DMS 273 (cell line): ENCODE data around the gene DDX11.
"Not testable (repeated sequence)": the region's sequence is repeated elsewhere in the genome, so short reads cannot be mapped to it uniquely, and the experiment has no call there.

Experiments used
- DNase-seq: peaks from one replicate; lab custom pipeline; 2025; ENCODE audit not compliant: unreplicated experiment; lab: John Stamatoyannopoulos, UW

The DDX11 gene

DNA sequence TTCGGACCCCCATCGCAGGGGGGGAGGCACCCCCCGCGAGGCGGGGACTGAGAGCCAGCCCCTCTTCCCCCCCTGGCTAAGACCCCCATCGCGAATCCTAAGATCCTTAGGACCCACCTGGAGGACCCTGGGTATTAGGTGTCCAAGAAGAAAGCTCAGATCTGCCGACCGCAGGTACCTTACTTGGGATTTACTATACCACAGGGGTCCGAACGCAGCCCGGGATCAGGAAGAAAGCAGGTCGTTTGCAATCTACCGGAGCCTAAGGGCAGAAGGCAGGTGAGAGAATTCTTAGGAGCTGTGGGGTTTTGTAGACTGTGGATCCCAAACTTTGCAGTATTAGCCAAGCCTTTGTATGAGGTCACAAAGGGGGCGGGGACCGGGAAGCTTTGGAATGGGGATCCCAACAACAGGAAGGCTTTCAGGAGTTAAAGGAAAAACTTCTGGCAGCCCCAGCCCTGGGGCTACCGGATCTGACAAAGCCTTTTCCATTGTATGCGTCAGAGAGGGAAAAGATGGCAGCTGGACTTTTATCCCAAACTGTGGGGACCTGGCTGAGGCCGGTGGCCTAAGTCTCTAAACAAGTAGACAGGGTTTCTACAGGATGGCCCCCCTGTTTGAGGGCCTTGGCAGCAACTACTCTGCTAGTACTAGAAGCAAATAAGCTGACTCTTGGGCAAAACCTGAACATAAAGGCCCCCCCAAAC lies 47.5 kb downstream of the DDX11 start:
- DNase-seq = not testable (repeated sequence)

DNA sequence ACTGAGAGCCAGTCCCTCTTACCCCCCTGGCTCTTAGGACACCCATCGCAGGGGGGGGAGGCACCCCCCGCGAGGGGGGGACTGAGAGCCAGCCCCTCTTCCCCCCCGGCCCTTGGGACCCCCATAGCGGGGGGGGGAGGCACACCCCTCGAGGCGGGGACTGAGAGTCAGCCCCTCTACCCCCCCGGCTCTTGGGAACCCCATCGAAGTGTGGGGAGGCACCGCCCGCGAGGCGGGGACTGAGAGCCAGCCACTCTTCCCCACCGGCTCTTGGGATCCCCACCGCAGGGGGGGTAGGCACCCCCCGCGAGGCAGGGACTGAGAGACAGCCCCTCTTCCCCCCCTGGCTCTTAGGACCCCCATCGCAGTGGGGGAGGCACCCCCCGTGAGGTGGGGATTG lies 48.8 kb downstream of the DDX11 start:
- no peak for DNase-seq

DNA sequence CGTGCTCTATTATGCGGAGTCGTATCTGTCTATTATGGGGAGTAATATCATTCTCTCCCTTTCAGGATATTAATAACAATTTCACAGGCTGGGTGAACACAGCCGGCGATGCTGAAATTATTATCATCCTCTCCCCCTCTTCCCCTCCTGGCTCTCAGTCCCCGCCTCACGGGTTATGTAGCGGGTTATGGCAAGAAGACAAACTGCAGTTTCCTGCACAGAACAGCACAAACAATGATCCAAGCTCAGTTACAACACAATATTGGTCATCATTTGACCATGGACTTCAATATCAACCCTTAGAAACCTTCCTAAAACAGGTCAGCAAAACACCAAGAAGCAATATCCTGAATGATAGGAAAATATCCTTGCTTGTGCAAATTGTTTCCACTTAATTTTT lies 50.5 kb downstream of the DDX11 start:
- not testable (repeated sequence) for DNase-seq

DNA sequence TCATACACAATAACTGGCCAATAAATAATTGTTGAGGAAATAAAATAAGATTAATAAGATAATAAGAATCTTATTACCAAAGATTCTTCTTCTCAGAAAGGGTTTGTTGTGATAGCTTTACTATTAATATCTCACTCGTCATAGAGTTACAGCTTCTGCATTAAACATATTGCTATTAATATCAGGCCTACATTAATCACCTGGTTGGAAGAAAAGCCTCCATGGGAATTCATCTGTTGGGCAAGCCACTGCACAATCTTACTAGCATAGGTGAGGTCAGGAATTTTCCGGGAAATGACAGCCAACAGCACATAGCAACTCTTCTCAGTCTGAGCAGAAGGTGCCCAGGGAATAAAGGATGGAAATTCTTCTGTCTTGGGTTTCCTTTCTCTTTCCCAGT lies 51.5 kb downstream of the DDX11 start:
- not testable (repeated sequence) for DNase-seq

DNA sequence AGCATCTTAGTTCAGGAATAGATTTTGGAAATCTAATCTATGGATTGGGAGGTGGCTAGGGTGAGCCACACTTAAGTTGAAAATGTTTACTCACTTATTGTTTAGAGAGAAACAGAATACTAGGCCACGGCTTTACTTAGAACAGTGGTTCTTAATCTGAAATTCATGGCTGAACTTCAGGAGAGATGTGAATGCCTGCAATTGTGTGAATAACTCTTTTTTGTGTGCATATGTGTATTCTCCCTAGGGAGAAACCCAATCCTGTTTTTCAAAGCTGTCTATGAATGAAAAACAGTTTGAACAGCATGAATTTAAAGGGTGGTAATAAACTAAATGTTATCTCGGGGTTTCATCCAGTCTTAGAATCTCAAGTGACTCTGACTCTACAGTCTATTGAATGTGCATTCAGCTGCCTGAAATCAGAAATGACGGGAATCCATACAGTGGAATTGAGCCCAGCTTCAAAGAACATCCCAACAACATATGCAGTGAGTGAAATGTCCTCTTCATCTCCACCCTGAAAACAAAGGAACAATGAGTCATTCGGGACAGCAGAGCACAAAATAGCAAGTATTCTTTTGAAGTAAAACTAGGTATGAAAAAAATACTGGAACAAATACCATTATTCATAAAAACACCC lies 53.7 kb downstream of the DDX11 start:
- DNase-seq = not testable (repeated sequence)

DNA sequence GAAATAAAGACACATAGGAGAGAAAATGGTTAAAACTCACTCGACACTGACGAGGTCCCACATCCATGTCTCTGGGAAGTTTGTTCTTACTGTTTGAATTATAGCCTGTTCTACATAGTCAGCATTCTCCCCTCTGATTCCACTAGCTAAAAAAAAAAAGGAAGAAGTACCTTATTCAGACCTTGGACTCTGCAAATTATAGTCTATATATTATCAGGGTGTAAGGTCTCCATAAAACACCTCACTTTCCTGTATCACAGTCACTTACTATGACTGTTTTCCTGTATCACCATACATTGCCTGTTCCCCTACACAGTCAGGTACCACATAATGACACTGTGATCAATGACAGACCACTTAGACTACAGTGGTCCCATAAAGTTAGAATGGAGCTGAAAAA lies 62.9 kb downstream of the DDX11 start:
- DNase-seq = not testable (repeated sequence)

DNA sequence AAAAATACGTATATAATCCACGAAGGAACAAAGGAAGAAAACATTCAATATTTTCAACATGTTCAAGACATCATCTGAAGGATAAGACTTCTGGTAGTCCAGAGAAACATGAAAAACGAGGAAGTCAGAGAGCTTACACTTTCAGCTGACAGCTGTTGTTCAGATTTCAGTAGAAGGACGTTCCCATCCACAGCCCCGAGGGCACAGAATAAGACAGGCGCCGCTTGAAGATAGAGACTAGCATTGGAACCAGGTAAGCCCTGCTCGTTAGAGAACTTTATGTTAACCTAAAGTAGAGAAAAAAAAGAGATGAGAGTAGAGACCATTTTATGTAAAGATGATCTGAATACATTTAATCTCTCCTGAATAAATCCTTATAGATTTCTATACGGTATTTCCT lies 71.1 kb downstream of the DDX11 start:
- not testable (repeated sequence) for DNase-seq

DNA sequence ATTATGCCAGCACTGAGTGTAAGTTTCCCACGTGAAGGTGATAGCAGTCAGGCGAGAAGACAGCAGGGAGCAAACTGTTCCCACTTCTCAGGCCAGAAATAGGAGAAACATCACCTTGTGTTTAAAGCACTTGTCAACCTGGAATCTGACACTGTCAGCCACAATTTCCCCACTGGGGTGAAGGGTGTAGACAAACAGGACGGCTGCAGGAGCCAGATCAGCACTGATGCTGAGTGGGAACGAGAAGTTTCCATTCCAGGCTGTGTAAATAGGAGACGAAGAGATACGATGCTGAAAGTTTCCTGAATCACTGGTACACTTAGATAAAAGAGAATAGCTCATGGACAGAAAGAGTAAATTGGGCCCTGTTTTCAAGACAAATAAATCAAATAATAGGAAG lies 71.6 kb downstream of the DDX11 start:
- not testable (repeated sequence) for DNase-seq

DNA sequence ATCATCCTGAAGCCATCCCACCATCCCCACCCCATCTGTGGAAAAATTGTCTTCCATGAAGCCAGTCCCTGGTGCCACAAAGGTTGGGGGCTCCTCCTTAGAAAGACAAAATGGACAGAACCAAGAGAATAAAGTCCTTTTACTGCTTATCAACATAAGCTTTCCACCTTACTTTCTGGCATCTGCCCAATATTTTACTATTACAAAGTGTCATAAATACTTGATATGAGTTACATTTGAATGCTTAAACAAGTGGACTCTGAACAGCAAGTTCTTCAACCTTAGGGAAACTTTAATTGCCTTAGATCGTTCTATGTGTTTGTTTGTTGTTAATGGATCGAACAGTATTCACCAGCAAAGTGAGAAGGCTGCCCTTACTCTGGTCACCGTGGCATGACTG lies 73.8 kb downstream of the DDX11 start:
- DNase-seq = not testable (repeated sequence)

DNA sequence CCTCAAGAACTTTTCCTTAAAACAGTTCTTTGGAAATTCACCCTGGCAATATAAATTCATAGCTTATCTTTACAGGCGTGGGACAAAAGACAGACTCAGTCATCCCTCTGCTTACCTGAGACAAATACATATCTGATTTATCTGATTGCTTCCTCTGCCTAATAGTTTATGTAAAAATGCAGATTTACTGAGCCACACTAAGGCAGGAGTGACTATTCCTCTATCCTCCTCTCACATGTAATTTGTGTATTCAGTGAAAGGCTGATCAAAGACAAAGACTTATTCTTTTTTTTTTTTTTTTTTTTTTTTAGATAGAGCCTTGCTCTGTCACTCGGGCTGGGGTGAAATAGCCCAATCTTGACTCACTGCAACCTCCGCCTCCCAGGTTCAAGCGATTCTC lies 77.1 kb downstream of the DDX11 start:
- not testable (repeated sequence) for DNase-seq
